Keratinocyte (primary cell): ENCODE results near the gene KBTBD2. TPM values are rescaled to one million over a fixed set of nuclear protein-coding genes. Genes with fewer than 3 reads are reported as not detected.

Experiments used
- DNase-seq: peaks from one replicate; pipeline ENCODE4 v3.0.0-alpha.2; 2011; ENCODE audit warnings: low read depth, missing footprints, low spot score
- FAIRE-seq: peaks from 2 replicates; lab custom pipeline; 2011; peaks lifted over from hg19 to GRCh38; lab: Jason Lieb, UNC
- H2AFZ ChIP-seq: 2 replicates; pipeline ENCODE4 v1.6.0; 2012; ENCODE audit warnings: low read length, control low read depth, inconsistent platforms; ENCODE audit not compliant: control insufficient read depth
- H3K27ac ChIP-seq: 2 replicates; pipeline ENCODE4 v1.5.1; 2011; ENCODE audit warnings: low read length; ENCODE audit not compliant: control insufficient read depth, insufficient read depth
- H3K27me3 ChIP-seq: 3 replicates; pipeline ENCODE4 v1.6.0; 2011; ENCODE audit warnings: low read length; ENCODE audit not compliant: control insufficient read depth, insufficient read depth; ENCODE audit errors: extremely low read depth
- H3K36me3 ChIP-seq, 2 experiments: 2 replicates in 1 of 2; 3 replicates in 1 of 2; pipeline ENCODE4 v1.5.1; 2011; ENCODE audit warnings: low read length in 2 of 2, mild to moderate bottlenecking in 1 of 2; ENCODE audit not compliant: control insufficient read depth in 2 of 2, insufficient read depth in 2 of 2; ENCODE audit errors: extremely low read depth in 1 of 2
- H3K4me1 ChIP-seq: 3 replicates; pipeline ENCODE4 v1.5.1; 2011; ENCODE audit warnings: low read length; ENCODE audit not compliant: control insufficient read depth, insufficient read depth; ENCODE audit errors: extremely low read depth
- H3K4me2 ChIP-seq: 3 replicates; pipeline ENCODE4 v1.6.0; 2011; ENCODE audit warnings: low read depth, low read length; ENCODE audit not compliant: control insufficient read depth, insufficient read depth; ENCODE audit errors: extremely low read depth
- H3K4me3 ChIP-seq, 3 experiments: fragments of 200-600 bp in 1 of 3; sonication (generic) in 1 of 3; 2 replicates in 2 of 3; 3 replicates in 1 of 3; pipeline ENCODE4 v1.5.1; 2011 to 2016; ENCODE audit warnings: low read length in 3 of 3, mild to moderate bottlenecking in 3 of 3, control low read depth in 2 of 3, inconsistent platforms in 1 of 3, low read depth in 1 of 3, mixed read lengths in 1 of 3, mixed run types in 1 of 3, moderate library complexity in 1 of 3; ENCODE audit not compliant: control insufficient read depth in 2 of 3, insufficient read depth in 2 of 3; ENCODE audit errors: extremely low read depth in 1 of 3
- H3K79me2 ChIP-seq: 2 replicates; pipeline ENCODE4 v1.6.0; 2012; ENCODE audit warnings: low read length; ENCODE audit not compliant: control insufficient read depth, insufficient read depth
- H3K9ac ChIP-seq: 3 replicates; pipeline ENCODE4 v1.6.0; 2011; ENCODE audit warnings: low read length; ENCODE audit not compliant: control insufficient read depth, insufficient read depth; ENCODE audit errors: extremely low read depth
- H3K9me1 ChIP-seq: 3 replicates; pipeline ENCODE4 v1.6.0; 2011; ENCODE audit warnings: low read length; ENCODE audit not compliant: control insufficient read depth, insufficient read depth; ENCODE audit errors: extremely low read depth
- H3K9me3 ChIP-seq: 2 replicates; pipeline ENCODE4 v1.5.1; 2012; ENCODE audit warnings: low read depth, low read length; ENCODE audit not compliant: control insufficient read depth
- H4K20me1 ChIP-seq: 3 replicates; pipeline ENCODE4 v1.6.0; 2011; ENCODE audit warnings: low read length; ENCODE audit not compliant: control insufficient read depth, insufficient read depth; ENCODE audit errors: extremely low read depth
- CTCF ChIP-seq, 3 experiments: IDR thresholded peaks in 1 of 3; conservative IDR thresholded peaks in 1 of 3; optimal IDR thresholded peaks in 1 of 3; 2 replicates in 2 of 3; 3 replicates in 1 of 3; pipeline versions ENCODE3 to v1.5.1; 2011; ENCODE audit warnings: low read length in 3 of 3, mild to moderate bottlenecking in 3 of 3, moderate library complexity in 2 of 3, control low read depth in 1 of 3, inconsistent platforms in 1 of 3; ENCODE audit not compliant: insufficient read depth in 2 of 3; ENCODE audit errors: extremely low read depth in 1 of 3
- EZH2 ChIP-seq: IDR thresholded peaks from one replicate; pipeline ENCODE4 v1.6.1; 2012; ENCODE audit warnings: inconsistent platforms, mild to moderate bottlenecking, low read length, moderate library complexity
- dilution Hi-C: fragments of 300-500 bp; cut with MboI; formaldehyde crosslinking; loops from one replicate; pipeline ENCODE4 v1.7.0; 2020; ENCODE audit warnings: low sequenced_read_pairs; ENCODE audit not compliant: extremely low pct_ligation_motif_present
- polyA plus RNA-seq, 5 experiments: library from polyadenylated mRNA; depleted of rRNA in 3 of 5; stranded (reverse) in 3 of 5; stranded (forward) in 1 of 5; unstranded in 1 of 5; fragments of >200 nt; gene quantifications; 1 replicate in 1 of 5; 2 replicates in 3 of 5; 3 replicates in 1 of 5; pipeline versions ENCODE4 v1.2.1 to v1.2.3, GENCODE V29; 2011 to 2012; ENCODE audit warnings: missing spikeins in 2 of 5, low read depth in 1 of 5, low replicate concordance in 1 of 5

KBTBD2 gene
- polyA plus RNA-seq, 1 donor (not counting 4 experiments of a cell fraction or from before 2014, with no cell fraction given) = 28.2 TPM

GRCh38 chr7:32915041-32915536 is 23.5 kb upstream of the KBTBD2 start:
- no peak overlapping the region for H3K9ac ChIP-seq
- FAIRE-seq (no peak), DNase-seq (no peak)
- no peaks in the 10 kb centered on the region for H3K79me2 ChIP-seq
- no peaks in the 10 kb centered on the region for H3K27me3 ChIP-seq
- no peak overlapping the region for H3K4me2 ChIP-seq
- H3K4me1 ChIP-seq = no peaks in the 10 kb centered on the region
- no peak overlapping the region for H3K27ac ChIP-seq
- no peak overlapping the region for H3K4me3 ChIP-seq
- H4K20me1 ChIP-seq = no peaks in the 10 kb centered on the region
- no peaks in the 10 kb centered on the region for H3K9me3 ChIP-seq
- peaks cover 9 to 16% of the 10 kb centered on the region in 2 experiments for H3K36me3 ChIP-seq
- H2AFZ ChIP-seq = no peak overlapping the region
- TF ChIP-seq CTCF (optimal IDR thresholded peaks at IDR 0.05 in 1 of 3, IDR thresholded peaks at IDR 0.05 in 1 of 3, conservative IDR thresholded peaks at IDR 0.05 in 1 of 3; ENCODE audit: extremely low read depth in 1 of 3, insufficient read depth in 2 of 3, low read length in 3 of 3) = no peak
- TF ChIP-seq EZH2 = no peak
- dilution Hi-C loops = no loop called here
- H3K9me1 ChIP-seq = peaks cover 2% of the 10 kb centered on the region

- Histone ChIP-seq H3K4me3 (no peak overlapping the region), H3K27me3 (no peaks in the 10 kb centered on the region), H2AFZ (no peak overlapping the region), H3K36me3 (peaks cover 9 to 16% of the 10 kb centered on the region in 2 experiments), H4K20me1 (no peaks in the 10 kb centered on the region), H3K9me3 (no peaks in the 10 kb centered on the region), H3K9ac (no peak overlapping the region), H3K9me1 (peaks cover 2% of the 10 kb centered on the region), H3K4me2 (no peak overlapping the region), H3K27ac (no peak overlapping the region), H3K4me1 (no peaks in the 10 kb centered on the region), H3K79me2 (no peaks in the 10 kb centered on the region)
- no peak for TF ChIP-seq CTCF (optimal IDR thresholded peaks at IDR 0.05 in 1 of 3, IDR thresholded peaks at IDR 0.05 in 1 of 3, conservative IDR thresholded peaks at IDR 0.05 in 1 of 3; ENCODE audit: extremely low read depth in 1 of 3, insufficient read depth in 2 of 3, low read length in 3 of 3)
- TF ChIP-seq EZH2 = no peak
- FAIRE-seq (no peak), DNase-seq (no peak)
- dilution Hi-C loops = no loop called here
These were observed 22.6 kb upstream of the KBTBD2 start for GRCh38 chr7:32914184-32914583.
